Measurements from ENCODE around the gene SLC5A6.

The SLC5A6 gene

GRCh38 chr2:27220091-27220490 lies 8.0 kb upstream of the SLC5A6 start:
- H3K27ac Mint-ChIP-seq = no peak overlapping the region
- H3K27me3 Mint-ChIP-seq (ENCODE audit: low read depth) = no peaks in the 10 kb centered on the region
- peaks cover 43% of the 10 kb centered on the region for H3K36me3 Mint-ChIP-seq (ENCODE audit: low read depth)
- H3K4me1 Mint-ChIP-seq (ENCODE audit: low read depth) = peaks cover 24% of the 10 kb centered on the region
- H3K9me3 Mint-ChIP-seq = no peaks in the 10 kb centered on the region
- no peak overlapping the region for H3K4me3 Mint-ChIP-seq

- peaks cover 25% of the 10 kb centered on the region for H3K4me1 Mint-ChIP-seq (ENCODE audit: low read depth)
- no peaks in the 10 kb centered on the region for H3K27me3 Mint-ChIP-seq (ENCODE audit: low read depth)
- peaks cover 37% of the 10 kb centered on the region for H3K36me3 Mint-ChIP-seq (ENCODE audit: low read depth)
- no peak overlapping the region for H3K4me3 Mint-ChIP-seq
- no peaks in the 10 kb centered on the region for H3K9me3 Mint-ChIP-seq
- H3K27ac Mint-ChIP-seq = no peak overlapping the region
These were observed 7.0 kb upstream of the SLC5A6 start for GRCh38 chr2:27219091-27219490.

- Mint-ChIP-seq H3K36me3 (ENCODE audit: low read depth) (peaks cover 35% of the 10 kb centered on the region), H3K4me3 (peak overlapping the region; percentile 95), H3K27me3 (ENCODE audit: low read depth) (no peaks in the 10 kb centered on the region), H3K9me3 (no peaks in the 10 kb centered on the region), H3K27ac (no peak overlapping the region), H3K4me1 (ENCODE audit: low read depth) (peaks cover 28% of the 10 kb centered on the region)
These were observed 6.5 kb upstream of the SLC5A6 start for GRCh38 chr2:27218614-27219013.

- Mint-ChIP-seq H3K27ac (peak within 1 kb of the TSS; percentile 93), H3K4me3 (peak within 1 kb of the TSS; percentile 95), H3K36me3 (ENCODE audit: low read depth) (peaks cover 30% of the 10 kb centered on the region), H3K4me1 (ENCODE audit: low read depth) (peaks cover 37% of the 10 kb centered on the region), H3K9me3 (no peaks in the 10 kb centered on the region), H3K27me3 (ENCODE audit: low read depth) (no peaks in the 10 kb centered on the region)
These were observed 5.4 kb upstream of the SLC5A6 start, which contains the start of gene CAD for GRCh38 chr2:27217173-27218121. TSS of gene CAD (plus strand) at chr2:27217369. CDS start at chr2:27217552, 183 bp downstream.

- Mint-ChIP-seq H3K27me3 (ENCODE audit: low read depth) (no peaks in the 10 kb centered on the region), H3K4me3 (peak overlapping the region; percentile 95), H3K36me3 (ENCODE audit: low read depth) (peaks cover 24% of the 10 kb centered on the region), H3K9me3 (no peaks in the 10 kb centered on the region), H3K4me1 (ENCODE audit: low read depth) (peaks cover 37% of the 10 kb centered on the region), H3K27ac (peak overlapping the region; percentile 93)
These were observed 4.5 kb upstream of the SLC5A6 start for GRCh38 chr2:27216416-27217137.

- Mint-ChIP-seq H3K27ac (no peak overlapping the region), H3K36me3 (ENCODE audit: low read depth) (peaks cover 14% of the 10 kb centered on the region), H3K27me3 (ENCODE audit: low read depth) (no peaks in the 10 kb centered on the region), H3K4me3 (no peak overlapping the region), H3K4me1 (ENCODE audit: low read depth) (peaks cover 38% of the 10 kb centered on the region), H3K9me3 (no peaks in the 10 kb centered on the region)
These were observed 2.9 kb upstream of the SLC5A6 start for GRCh38 chr2:27214941-27215340.

- no peaks in the 10 kb centered on the region for H3K27me3 Mint-ChIP-seq (ENCODE audit: low read depth)
- H3K4me1 Mint-ChIP-seq (ENCODE audit: low read depth) = peaks cover 40% of the 10 kb centered on the region
- peaks cover 23% of the 10 kb centered on the region for H3K36me3 Mint-ChIP-seq (ENCODE audit: low read depth)
- no peaks in the 10 kb centered on the region for H3K9me3 Mint-ChIP-seq
- peak overlapping the region; percentile 100 for H3K27ac Mint-ChIP-seq
- peak overlapping the region; percentile 98 for H3K4me3 Mint-ChIP-seq
These were observed 781 bp upstream of the SLC5A6 start for GRCh38 chr2:27212626-27213471.

GRCh38 chr2:27211241-27211942 lies 676 bp downstream of the SLC5A6 start:
- Mint-ChIP-seq H3K36me3 (ENCODE audit: low read depth) (peaks cover 18% of the 10 kb centered on the region), H3K9me3 (no peaks in the 10 kb centered on the region), H3K27ac (peak overlapping the region; percentile 89), H3K27me3 (ENCODE audit: low read depth) (no peaks in the 10 kb centered on the region), H3K4me1 (ENCODE audit: low read depth) (peaks cover 31% of the 10 kb centered on the region), H3K4me3 (peak overlapping the region; percentile 98)

GRCh38 chr2:27209621-27210401 lies 2.3 kb downstream of the SLC5A6 start:
- peaks cover 31% of the 10 kb centered on the region for H3K4me1 Mint-ChIP-seq (ENCODE audit: low read depth)
- no peaks in the 10 kb centered on the region for H3K9me3 Mint-ChIP-seq
- no peaks in the 10 kb centered on the region for H3K27me3 Mint-ChIP-seq (ENCODE audit: low read depth)
- peak overlapping the region; percentile 46 for H3K4me3 Mint-ChIP-seq
- H3K36me3 Mint-ChIP-seq (ENCODE audit: low read depth) = peaks cover 21% of the 10 kb centered on the region
- H3K27ac Mint-ChIP-seq = peak overlapping the region; percentile 41

GRCh38 chr2:27208486-27209050 lies 3.5 kb downstream of the SLC5A6 start:
- no peak overlapping the region for H3K27ac Mint-ChIP-seq
- peaks cover 34% of the 10 kb centered on the region for H3K4me1 Mint-ChIP-seq (ENCODE audit: low read depth)
- H3K27me3 Mint-ChIP-seq (ENCODE audit: low read depth) = no peaks in the 10 kb centered on the region
- H3K4me3 Mint-ChIP-seq = no peak overlapping the region
- no peaks in the 10 kb centered on the region for H3K9me3 Mint-ChIP-seq
- peaks cover 23% of the 10 kb centered on the region for H3K36me3 Mint-ChIP-seq (ENCODE audit: low read depth)

GRCh38 chr2:27206346-27206745 lies 5.7 kb downstream of the SLC5A6 start:
- H3K4me3 Mint-ChIP-seq = no peak overlapping the region

GRCh38 chr2:27205206-27205605 lies 6.9 kb downstream of the SLC5A6 start:
- H3K4me1 Mint-ChIP-seq (ENCODE audit: low read depth) = peaks cover 24% of the 10 kb centered on the region
- no peak overlapping the region for H3K4me3 Mint-ChIP-seq
- H3K36me3 Mint-ChIP-seq (ENCODE audit: low read depth) = peaks cover 28% of the 10 kb centered on the region
- H3K9me3 Mint-ChIP-seq = no peaks in the 10 kb centered on the region
- no peaks in the 10 kb centered on the region for H3K27me3 Mint-ChIP-seq (ENCODE audit: low read depth)
- no peak overlapping the region for H3K27ac Mint-ChIP-seq

More at GRCh38 chr2:27206346-27206745, 5.7 kb downstream of the SLC5A6 start:
- Mint-ChIP-seq H3K36me3 (ENCODE audit: low read depth) (peaks cover 28% of the 10 kb centered on the region), H3K9me3 (no peaks in the 10 kb centered on the region), H3K27me3 (ENCODE audit: low read depth) (no peaks in the 10 kb centered on the region), H3K4me1 (ENCODE audit: low read depth) (peaks cover 24% of the 10 kb centered on the region), H3K27ac (no peak overlapping the region)

GRCh38 chr2:27204566-27204965 lies 7.5 kb downstream of the SLC5A6 start:
- no peaks in the 10 kb centered on the region for H3K27me3 Mint-ChIP-seq (ENCODE audit: low read depth)
- no peak overlapping the region for H3K4me3 Mint-ChIP-seq
- H3K36me3 Mint-ChIP-seq (ENCODE audit: low read depth) = peaks cover 28% of the 10 kb centered on the region
- H3K4me1 Mint-ChIP-seq (ENCODE audit: low read depth) = peaks cover 18% of the 10 kb centered on the region
- no peaks in the 10 kb centered on the region for H3K9me3 Mint-ChIP-seq
- no peak overlapping the region for H3K27ac Mint-ChIP-seq
